HepG2 (cell line): ENCODE results near the gene CTNNAL1. TPM values are rescaled to one million over a fixed set of nuclear protein-coding genes. Genes with fewer than 3 reads are reported as not detected.
A peak's percentile ranks its signal among the peaks of the same experiment; 100 is the strongest.

Experiments
- BRD4 ChIP-seq: sonication (generic); formaldehyde crosslinking; IDR thresholded peaks from 2 replicates; pipeline ENCODE4 v1.4.0; 2020; ENCODE audit warnings: missing genetic modification reagents
- NFE2L1 ChIP-seq: sonication (generic); formaldehyde crosslinking; IDR thresholded peaks from 2 replicates; pipeline ENCODE4 v1.4.0; 2020; ENCODE audit warnings: missing genetic modification reagents, mild to moderate bottlenecking, borderline replicate concordance
- NR3C1 ChIP-seq: sonication (generic); formaldehyde crosslinking; IDR thresholded peaks from 2 replicates; pipeline ENCODE4 v1.4.0; 2020; ENCODE audit warnings: missing genetic modification reagents
- PHF5A ChIP-seq: IDR thresholded peaks from one replicate; pipeline ENCODE4 v1.6.1; 2018; ENCODE audit warnings: low read depth, missing genetic modification reagents; ENCODE audit not compliant: unreplicated experiment
- PITX1 ChIP-seq: sonication (generic); formaldehyde crosslinking; IDR thresholded peaks from 2 replicates; pipeline ENCODE4 v1.5.1; 2020; ENCODE audit warnings: mild to moderate bottlenecking, missing genetic modification reagents
- THRA ChIP-seq: sonication (generic); formaldehyde crosslinking; IDR thresholded peaks from 2 replicates; pipeline ENCODE4 v1.4.0; 2020; ENCODE audit warnings: missing genetic modification reagents, borderline replicate concordance
- THYN1 ChIP-seq: sonication (generic); formaldehyde crosslinking; IDR thresholded peaks from 2 replicates; pipeline ENCODE4 v1.8.1; 2023; ENCODE audit warnings: low read depth, mild to moderate bottlenecking, moderate library complexity, missing genetic modification reagents, borderline replicate concordance
- ZBTB1 ChIP-seq: sonication (generic); formaldehyde crosslinking; IDR thresholded peaks from 2 replicates; pipeline ENCODE4 v1.4.0; 2020; ENCODE audit warnings: missing genetic modification reagents, borderline replicate concordance
- ZFX ChIP-seq: sonication (generic); formaldehyde crosslinking; IDR thresholded peaks from 2 replicates; pipeline ENCODE4 v1.4.0; 2020; ENCODE audit warnings: mild to moderate bottlenecking, low read depth, missing genetic modification reagents, moderate library complexity
- ZFY ChIP-seq: sonication (generic); formaldehyde crosslinking; IDR thresholded peaks from 2 replicates; pipeline ENCODE4 v1.4.0; 2020; ENCODE audit warnings: missing genetic modification reagents
- ZNF124 ChIP-seq: sonication (generic); formaldehyde crosslinking; IDR thresholded peaks from 2 replicates; pipeline ENCODE4 v1.4.0; 2020; ENCODE audit warnings: missing genetic modification reagents
- ZNF430 ChIP-seq: sonication (generic); formaldehyde crosslinking; IDR thresholded peaks from 2 replicates; pipeline ENCODE4 v1.9.0; 2021; ENCODE audit warnings: mild to moderate bottlenecking, missing genetic modification reagents
- ZNF564 ChIP-seq: sonication (generic); formaldehyde crosslinking; IDR thresholded peaks from 2 replicates; pipeline ENCODE4 v1.8.1; 2023; ENCODE audit warnings: mild to moderate bottlenecking, missing genetic modification reagents
- ZUFSP ChIP-seq: sonication (generic); formaldehyde crosslinking; IDR thresholded peaks from 2 replicates; pipeline ENCODE4 v1.9.0; 2021; ENCODE audit warnings: missing genetic modification reagents, mild to moderate bottlenecking, borderline replicate concordance
- polyA plus RNA-seq, 8 experiments: library from polyadenylated mRNA; depleted of rRNA in 3 of 8; stranded (reverse) in 7 of 8; unstranded in 1 of 8; fragments of >200 nt; fragmentation: Illumina TruSeq in 4 of 8; extraction: Trizol in 4 of 8; gene quantifications; 2 replicates each; pipeline versions ENCODE4 v1.2.1 to v1.2.3, GENCODE V29; 2011 to 2016; ENCODE audit warnings: low read depth in 4 of 8, missing spikeins in 1 of 8, mixed read lengths in 1 of 8; ENCODE audit not compliant: insufficient read depth in 1 of 8
- total RNA-seq, 5 experiments: library from RNA; depleted of rRNA; stranded (reverse); fragments of >200 nt; fragmentation: Illumina TruSeq; extraction: Trizol; gene quantifications; 2 replicates each; pipeline ENCODE4 v1.2.3, GENCODE V29; 2016; ENCODE audit warnings: low read depth in 1 of 5
- TF ChIP-seq, protein P1 (sequence below): sonication (generic); formaldehyde crosslinking; IDR thresholded peaks from 2 replicates; pipeline ENCODE4 v1.5.0; 2020; ENCODE audit warnings: mild to moderate bottlenecking, missing genetic modification reagents, borderline replicate concordance
- TF ChIP-seq, protein P2 (sequence below): IDR thresholded peaks from 2 replicates; pipeline ENCODE4 v1.6.1; 2016; ENCODE audit warnings: low read depth, missing genetic modification reagents, missing compliant biosample characterization
- TF ChIP-seq, protein P3 (sequence below): sonication (generic); formaldehyde crosslinking; IDR thresholded peaks from 2 replicates; pipeline ENCODE4 v1.4.0; 2020; ENCODE audit warnings: low read depth, mild to moderate bottlenecking, missing genetic modification reagents

The CTNNAL1 gene
- total and polyA plus RNA-seq, 2 of the 13 experiments (the other 11 are each of a cell fraction or from before 2014, with no cell fraction given): 32.0 to 162 TPM

- TF ChIP-seq, protein P1, sequence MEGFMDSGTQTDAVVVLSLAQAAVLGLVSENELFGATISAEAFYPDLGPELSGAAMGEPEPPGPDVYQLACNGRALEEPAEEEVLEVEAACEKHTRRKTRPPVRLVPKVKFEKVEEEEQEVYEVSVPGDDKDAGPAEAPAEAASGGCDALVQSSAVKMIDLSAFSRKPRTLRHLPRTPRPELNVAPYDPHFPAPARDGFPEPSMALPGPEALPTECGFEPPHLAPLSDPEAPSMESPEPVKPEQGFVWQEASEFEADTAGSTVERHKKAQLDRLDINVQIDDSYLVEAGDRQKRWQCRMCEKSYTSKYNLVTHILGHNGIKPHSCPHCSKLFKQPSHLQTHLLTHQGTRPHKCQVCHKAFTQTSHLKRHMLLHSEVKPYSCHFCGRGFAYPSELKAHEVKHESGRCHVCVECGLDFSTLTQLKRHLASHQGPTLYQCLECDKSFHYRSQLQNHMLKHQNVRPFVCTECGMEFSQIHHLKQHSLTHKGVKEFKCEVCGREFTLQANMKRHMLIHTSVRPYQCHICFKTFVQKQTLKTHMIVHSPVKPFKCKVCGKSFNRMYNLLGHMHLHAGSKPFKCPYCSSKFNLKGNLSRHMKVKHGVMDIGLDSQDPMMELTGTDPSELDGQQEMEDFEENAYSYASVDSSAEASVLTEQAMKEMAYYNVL (CRISPR knock-in tag): peak; percentile 81; the same call in 1 of the 2 replicates
- TF ChIP-seq, protein P2, sequence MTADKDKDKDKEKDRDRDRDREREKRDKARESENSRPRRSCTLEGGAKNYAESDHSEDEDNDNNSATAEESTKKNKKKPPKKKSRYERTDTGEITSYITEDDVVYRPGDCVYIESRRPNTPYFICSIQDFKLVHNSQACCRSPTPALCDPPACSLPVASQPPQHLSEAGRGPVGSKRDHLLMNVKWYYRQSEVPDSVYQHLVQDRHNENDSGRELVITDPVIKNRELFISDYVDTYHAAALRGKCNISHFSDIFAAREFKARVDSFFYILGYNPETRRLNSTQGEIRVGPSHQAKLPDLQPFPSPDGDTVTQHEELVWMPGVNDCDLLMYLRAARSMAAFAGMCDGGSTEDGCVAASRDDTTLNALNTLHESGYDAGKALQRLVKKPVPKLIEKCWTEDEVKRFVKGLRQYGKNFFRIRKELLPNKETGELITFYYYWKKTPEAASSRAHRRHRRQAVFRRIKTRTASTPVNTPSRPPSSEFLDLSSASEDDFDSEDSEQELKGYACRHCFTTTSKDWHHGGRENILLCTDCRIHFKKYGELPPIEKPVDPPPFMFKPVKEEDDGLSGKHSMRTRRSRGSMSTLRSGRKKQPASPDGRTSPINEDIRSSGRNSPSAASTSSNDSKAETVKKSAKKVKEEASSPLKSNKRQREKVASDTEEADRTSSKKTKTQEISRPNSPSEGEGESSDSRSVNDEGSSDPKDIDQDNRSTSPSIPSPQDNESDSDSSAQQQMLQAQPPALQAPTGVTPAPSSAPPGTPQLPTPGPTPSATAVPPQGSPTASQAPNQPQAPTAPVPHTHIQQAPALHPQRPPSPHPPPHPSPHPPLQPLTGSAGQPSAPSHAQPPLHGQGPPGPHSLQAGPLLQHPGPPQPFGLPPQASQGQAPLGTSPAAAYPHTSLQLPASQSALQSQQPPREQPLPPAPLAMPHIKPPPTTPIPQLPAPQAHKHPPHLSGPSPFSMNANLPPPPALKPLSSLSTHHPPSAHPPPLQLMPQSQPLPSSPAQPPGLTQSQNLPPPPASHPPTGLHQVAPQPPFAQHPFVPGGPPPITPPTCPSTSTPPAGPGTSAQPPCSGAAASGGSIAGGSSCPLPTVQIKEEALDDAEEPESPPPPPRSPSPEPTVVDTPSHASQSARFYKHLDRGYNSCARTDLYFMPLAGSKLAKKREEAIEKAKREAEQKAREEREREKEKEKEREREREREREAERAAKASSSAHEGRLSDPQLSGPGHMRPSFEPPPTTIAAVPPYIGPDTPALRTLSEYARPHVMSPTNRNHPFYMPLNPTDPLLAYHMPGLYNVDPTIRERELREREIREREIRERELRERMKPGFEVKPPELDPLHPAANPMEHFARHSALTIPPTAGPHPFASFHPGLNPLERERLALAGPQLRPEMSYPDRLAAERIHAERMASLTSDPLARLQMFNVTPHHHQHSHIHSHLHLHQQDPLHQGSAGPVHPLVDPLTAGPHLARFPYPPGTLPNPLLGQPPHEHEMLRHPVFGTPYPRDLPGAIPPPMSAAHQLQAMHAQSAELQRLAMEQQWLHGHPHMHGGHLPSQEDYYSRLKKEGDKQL (CRISPR knock-in tag): peak; percentile 76; the same call in 1 of the 2 replicates
- TF ChIP-seq ZFY (CRISPR knock-in tag) (0 out of 2 replicates have a peak, but pooled peaks have one; percentile 21), ZUFSP (no peak), PHF5A (CRISPR knock-in tag) (peak; percentile 49), BRD4 (peak; percentile 90; the same call in 1 of the 2 replicates), ZNF564 (CRISPR knock-in tag) (no peak), ZNF124 (CRISPR knock-in tag) (0 out of 2 replicates have a peak, but pooled peaks have one; percentile 31), THYN1 (CRISPR knock-in tag) (no peak), NR3C1 (CRISPR knock-in tag) (no peak), ZFX (peak; percentile 27; the same call in 1 of the 2 replicates), THRA (CRISPR knock-in tag) (peak; percentile 87), NFE2L1 (no peak), ZNF430 (CRISPR knock-in tag) (no peak), ZBTB1 (CRISPR knock-in tag) (no peak), PITX1 (CRISPR knock-in tag) (peak; percentile 97)
- TF ChIP-seq, protein P3, sequence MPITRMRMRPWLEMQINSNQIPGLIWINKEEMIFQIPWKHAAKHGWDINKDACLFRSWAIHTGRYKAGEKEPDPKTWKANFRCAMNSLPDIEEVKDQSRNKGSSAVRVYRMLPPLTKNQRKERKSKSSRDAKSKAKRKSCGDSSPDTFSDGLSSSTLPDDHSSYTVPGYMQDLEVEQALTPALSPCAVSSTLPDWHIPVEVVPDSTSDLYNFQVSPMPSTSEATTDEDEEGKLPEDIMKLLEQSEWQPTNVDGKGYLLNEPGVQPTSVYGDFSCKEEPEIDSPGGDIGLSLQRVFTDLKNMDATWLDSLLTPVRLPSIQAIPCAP: 0 out of 2 replicates have a peak, but pooled peaks have one; percentile 45
Observed at GRCh38 chr9:108894225-108894997, 118.9 kb downstream of the CTNNAL1 start (continued).
